ENCODE measurements around the gene GALNT17. TPM values are rescaled to one million over a fixed set of nuclear protein-coding genes. Genes with fewer than 3 reads are reported as not detected.

GALNT17 gene
- total RNA-seq, 2 experiments from 2014 or later = not detected

- Mint-ChIP-seq H3K4me1 (ENCODE audit: low read depth) (no peaks in the 10 kb centered on the region), H3K27me3 (no peaks in the 10 kb centered on the region), H3K27ac (no peak overlapping the region), H3K9me3 (no peaks in the 10 kb centered on the region), H3K36me3 (ENCODE audit: low read depth) (no peaks in the 10 kb centered on the region), H3K4me3 (no peak overlapping the region)
- no peaks in the 10 kb centered on the region for H3K27me3 ChIP-seq (ENCODE audit: control insufficient read depth in 1 of 2, insufficient read depth in 2 of 2, low read length in 2 of 2)
- no peak overlapping the region for H3K27ac ChIP-seq (ENCODE audit: low read depth in 1 of 2, low read length in 2 of 2)
- H3K9me3 ChIP-seq (ENCODE audit: control insufficient read depth in 1 of 2, insufficient read depth in 1 of 2, low read length in 2 of 2) = peaks cover 0 to 3% of the 10 kb centered on the region in 2 experiments
- TF ChIP-seq CTCF (IDR thresholded peaks at IDR 0.05) = no peak
- H3K36me3 ChIP-seq (ENCODE audit: insufficient read depth, low read length) = no peaks in the 10 kb centered on the region
- ATAC-seq (ENCODE audit: poor library complexity) (no peak), DNase-seq (no peak)
- CTCF ChIA-PET = interaction anchor here (0.7 kb wide), 1 partner anchor 1461 kb away, joined by 3 read pairs; no protein-coding TSS in a partner anchor
- no peaks in the 10 kb centered on the region for H3K4me1 ChIP-seq (ENCODE audit: insufficient read depth, low read length)
- intact Hi-C loops (cut with DNase I, micrococcal nuclease) = no loop called here
- POLR2A ChIA-PET = no interaction called here
- H3K4me3 ChIP-seq (ENCODE audit: low read length) = no peak overlapping the region
Measured at GRCh38 chr7:71539615-71540014, 407.7 kb downstream of the GALNT17 start.

- Histone ChIP-seq H3K27me3 (ENCODE audit: control insufficient read depth in 1 of 2, insufficient read depth in 2 of 2, low read length in 2 of 2) (no peaks in the 10 kb centered on the region), H3K4me3 (ENCODE audit: low read length) (no peak overlapping the region), H3K4me1 (ENCODE audit: insufficient read depth, low read length) (no peaks in the 10 kb centered on the region), H3K27ac (ENCODE audit: low read depth in 1 of 2, low read length in 2 of 2) (no peak overlapping the region), H3K36me3 (ENCODE audit: insufficient read depth, low read length) (no peaks in the 10 kb centered on the region), H3K9me3 (ENCODE audit: control insufficient read depth in 1 of 2, insufficient read depth in 1 of 2, low read length in 2 of 2) (peaks cover 0 to 4% of the 10 kb centered on the region in 2 experiments)
- Mint-ChIP-seq H3K36me3 (ENCODE audit: low read depth) (no peaks in the 10 kb centered on the region), H3K9me3 (no peaks in the 10 kb centered on the region), H3K4me1 (ENCODE audit: low read depth) (no peaks in the 10 kb centered on the region), H3K4me3 (no peak overlapping the region), H3K27me3 (no peaks in the 10 kb centered on the region), H3K27ac (no peak overlapping the region)
- intact Hi-C loops (cut with DNase I, micrococcal nuclease) = no loop called here
- TF ChIP-seq CTCF (IDR thresholded peaks at IDR 0.05) = no peak
- POLR2A ChIA-PET = no interaction called here
- no peak for ATAC-seq (ENCODE audit: poor library complexity)
- CTCF ChIA-PET = no interaction called here
- no peak for DNase-seq
Measured at GRCh38 chr7:71541707-71542353, 409.9 kb downstream of the GALNT17 start.

GRCh38 chr7:71543396-71543795, 411.5 kb downstream of the GALNT17 start:
- H3K4me3 Mint-ChIP-seq = no peak overlapping the region
- ATAC-seq (ENCODE audit: poor library complexity) = no peak

More at GRCh38 chr7:71543396-71543795, 411.5 kb downstream of the GALNT17 start:
- Histone ChIP-seq H3K36me3 (ENCODE audit: insufficient read depth, low read length) (no peaks in the 10 kb centered on the region), H3K27me3 (ENCODE audit: control insufficient read depth in 1 of 2, insufficient read depth in 2 of 2, low read length in 2 of 2) (no peaks in the 10 kb centered on the region), H3K27ac (ENCODE audit: low read depth in 1 of 2, low read length in 2 of 2) (no peak overlapping the region), H3K4me1 (ENCODE audit: insufficient read depth, low read length) (no peaks in the 10 kb centered on the region), H3K9me3 (ENCODE audit: control insufficient read depth in 1 of 2, insufficient read depth in 1 of 2, low read length in 2 of 2) (peaks cover 0 to 11% of the 10 kb centered on the region in 2 experiments), H3K4me3 (ENCODE audit: low read length) (no peak overlapping the region)
- intact Hi-C loops (cut with DNase I, micrococcal nuclease) = no loop called here
- POLR2A ChIA-PET = no interaction called here
- CTCF ChIA-PET = no interaction called here
- Mint-ChIP-seq H3K36me3 (ENCODE audit: low read depth) (no peaks in the 10 kb centered on the region), H3K27ac (no peak overlapping the region), H3K4me1 (ENCODE audit: low read depth) (no peaks in the 10 kb centered on the region), H3K9me3 (peaks cover 2% of the 10 kb centered on the region), H3K27me3 (no peaks in the 10 kb centered on the region)
- TF ChIP-seq CTCF (IDR thresholded peaks at IDR 0.05) = no peak
- no peak for DNase-seq
